Stimulated activated CD8-positive, alpha-beta memory T cell treated with anti-CD3 and anti-CD28 coated beads, Interleukin-4, amount 100 ng/mL, for 4 hours (primary cell): ENCODE results near the gene PLEK2.

ENCODE experiments used
- DNase-seq, 2 donors: peaks; one replicate each; pipeline ENCODE4 v3.0.0-alpha.2; 2020; ENCODE audit warnings: low read depth in 2 of 2, low spot score in 1 of 2

The PLEK2 gene

DNA sequence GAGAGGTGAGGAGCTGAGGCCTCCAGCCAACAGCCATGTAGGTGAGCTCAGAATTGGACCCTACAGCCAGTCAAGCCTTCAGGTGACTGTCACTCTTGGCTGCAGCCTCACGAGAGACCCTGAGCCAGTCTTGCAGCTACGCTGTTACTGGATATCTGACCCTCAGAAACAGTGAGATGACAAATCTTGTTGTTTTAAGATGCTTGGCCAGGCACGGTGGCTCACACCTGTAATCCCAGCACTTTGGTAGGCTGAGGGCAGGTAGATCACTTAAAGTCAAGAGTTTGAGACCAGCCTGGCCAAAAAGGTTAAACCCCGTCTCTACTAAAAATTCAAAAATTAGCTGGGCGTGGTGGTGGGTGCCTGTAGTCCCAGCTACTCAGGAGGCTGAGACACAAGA is 6.2 kb downstream of the PLEK2 start:
- no peak for DNase-seq

DNA sequence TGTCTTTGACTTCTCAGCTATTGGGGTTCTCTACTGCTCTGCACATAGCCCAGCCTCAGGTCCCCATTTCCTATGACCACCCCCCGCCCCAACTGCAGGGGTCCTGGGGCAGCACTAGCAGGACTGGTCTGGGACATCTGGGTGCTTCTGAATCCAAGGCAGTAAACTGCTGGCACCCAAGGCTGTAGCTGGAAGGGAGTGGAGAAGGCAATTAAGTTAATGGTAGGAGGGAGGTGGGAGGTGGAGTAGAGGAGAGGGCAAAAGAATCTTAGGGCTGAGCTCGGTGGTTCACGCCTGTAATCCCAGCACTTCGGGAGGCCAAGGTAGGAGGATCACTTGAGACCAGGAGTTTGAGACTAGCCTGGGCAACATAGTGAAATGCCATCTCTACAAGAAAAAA is 11.5 kb downstream of the PLEK2 start:
- DNase-seq = no peak

DNA sequence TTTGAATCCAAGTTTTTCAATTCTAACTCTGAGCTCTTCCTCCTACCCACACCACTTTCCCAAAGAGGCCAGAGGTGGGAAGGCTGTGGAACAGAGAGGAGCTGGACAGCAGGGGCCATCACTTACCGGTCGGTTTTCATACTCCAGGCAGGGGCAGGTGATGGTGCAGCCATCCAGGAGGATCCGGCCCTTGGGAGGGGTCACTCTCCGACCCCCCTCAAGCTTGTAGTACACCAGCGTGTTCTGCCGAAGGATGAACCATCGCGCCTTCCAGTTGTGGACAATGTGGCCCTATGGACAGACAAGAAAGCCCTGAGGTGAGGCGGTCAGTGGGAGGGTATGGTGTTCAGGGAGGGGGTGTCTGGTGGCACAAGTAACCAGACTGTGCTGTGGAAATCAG is 14.4 kb downstream of the PLEK2 start:
- DNase-seq = no peak

DNA sequence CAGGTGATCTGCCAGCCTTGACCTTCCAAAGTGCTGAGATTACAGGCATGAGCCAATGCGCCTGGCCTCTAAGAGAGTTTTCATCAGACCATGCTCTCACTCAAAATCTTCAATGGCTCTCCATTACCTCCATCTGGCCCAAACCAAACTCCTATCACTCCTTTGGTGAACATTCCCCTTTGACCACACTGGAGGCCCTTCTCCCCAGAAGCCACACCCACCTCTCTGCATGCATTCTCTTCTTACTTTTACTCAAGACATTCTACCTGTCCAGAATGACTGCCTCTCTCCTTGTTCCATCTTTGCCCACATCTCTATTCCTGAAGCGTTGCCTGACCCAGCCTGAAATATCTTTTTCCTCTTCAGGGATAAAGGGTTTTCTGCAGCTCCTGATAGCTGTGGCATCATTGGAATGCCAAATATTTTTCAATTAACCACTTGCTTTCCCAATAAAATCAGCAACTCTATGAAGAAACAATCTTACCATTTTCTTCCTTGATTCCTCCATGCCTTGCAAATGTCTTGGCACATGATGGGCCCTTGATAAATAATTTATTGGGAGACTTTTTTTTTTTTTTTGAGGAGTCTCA is 15.5 kb downstream of the PLEK2 start:
- no peak for DNase-seq

DNA sequence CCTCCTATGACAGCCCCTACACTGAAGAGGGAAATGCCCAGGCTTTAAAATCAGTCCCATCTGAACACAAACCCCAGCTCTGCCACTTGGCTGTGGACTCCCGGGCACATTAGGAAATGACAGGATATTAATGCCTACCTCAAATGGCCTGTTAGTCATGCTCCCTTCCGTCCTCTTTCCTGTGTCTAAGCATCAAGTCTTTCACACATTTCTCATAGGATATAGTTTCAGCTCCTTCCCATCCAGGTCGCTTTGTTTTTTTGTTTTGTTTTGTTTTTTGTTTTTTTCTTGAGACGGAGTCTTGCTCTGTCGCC is 16.1 kb downstream of the PLEK2 start:
- no peak for DNase-seq

DNA sequence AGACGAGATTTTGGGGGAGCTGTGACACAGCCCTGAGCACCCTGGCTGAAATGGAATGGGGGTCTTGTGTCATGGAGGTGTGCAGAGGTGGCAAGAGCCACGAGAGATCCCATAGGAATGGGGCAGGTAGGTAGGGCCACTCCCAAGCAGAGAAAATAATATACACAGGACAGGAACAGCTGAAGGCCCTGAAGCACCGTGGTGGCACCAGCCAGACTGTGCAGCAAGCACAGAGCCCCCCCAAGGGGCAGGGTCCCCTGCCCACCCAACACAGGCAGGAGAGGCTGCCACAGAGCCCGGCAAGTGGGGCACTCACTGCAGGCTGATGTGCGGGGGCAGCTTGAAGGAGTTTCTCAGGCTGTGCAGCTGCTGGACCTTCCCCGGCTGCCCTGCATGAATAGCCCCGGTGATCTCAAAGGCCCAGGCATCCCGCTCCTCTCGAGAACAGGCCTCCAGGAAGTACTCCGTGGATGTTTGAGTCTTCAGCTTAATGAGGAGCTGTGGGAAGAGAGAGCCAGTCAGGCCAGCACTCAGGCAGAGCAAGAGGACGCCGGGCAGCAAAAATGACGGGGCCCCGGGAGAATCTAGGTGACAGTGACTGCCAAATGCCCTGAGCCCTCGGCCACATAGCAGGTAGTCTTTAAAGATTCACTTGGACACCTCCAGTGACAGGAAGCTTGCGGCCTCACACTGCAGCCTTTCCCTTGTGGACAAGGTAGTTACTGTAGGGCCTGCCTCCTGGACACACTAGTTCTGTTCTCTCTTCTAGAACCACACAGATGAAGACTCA is 16.7 kb downstream of the PLEK2 start:
- no peak for DNase-seq

DNA sequence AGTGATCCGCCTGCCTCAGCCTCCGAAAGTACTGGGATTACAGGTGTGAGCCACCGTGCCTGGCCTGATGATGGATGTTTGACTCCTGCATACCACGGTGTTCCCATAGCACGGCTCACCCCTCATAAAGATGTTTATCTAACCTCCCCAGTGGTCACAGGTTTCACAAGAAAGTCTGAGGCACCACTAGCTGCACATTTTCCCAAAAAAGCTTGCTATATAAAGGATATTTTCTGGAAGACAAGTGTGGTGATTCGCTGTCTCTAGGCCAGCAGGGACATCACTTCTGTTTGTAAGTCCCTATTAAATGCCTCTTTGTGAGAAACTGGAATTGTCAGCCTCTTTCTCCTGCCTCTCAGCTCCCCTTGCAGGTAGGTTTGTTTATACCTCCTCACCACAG is 18.3 kb downstream of the PLEK2 start:
- no peak for DNase-seq

DNA sequence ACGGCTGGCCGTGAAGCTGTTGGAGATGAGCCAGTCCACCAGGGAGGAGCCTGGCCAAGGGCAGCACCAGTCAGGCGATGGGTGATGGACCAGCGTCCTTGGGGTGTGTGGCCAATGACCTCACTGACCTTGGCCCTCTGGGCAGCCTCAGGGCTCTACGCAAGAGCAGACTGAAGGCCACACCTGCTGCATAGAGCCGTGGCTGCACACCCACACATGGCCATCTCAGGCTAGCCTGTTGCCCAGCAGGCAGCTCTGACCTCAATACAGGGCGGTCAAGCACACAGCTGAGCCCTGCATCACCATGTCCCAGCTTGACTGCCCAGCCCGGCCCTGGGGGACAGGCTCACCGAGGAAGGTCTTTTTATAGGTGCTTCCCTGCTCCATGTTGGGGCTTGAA is 19.2 kb downstream of the PLEK2 start:
- DNase-seq = no peak

DNA sequence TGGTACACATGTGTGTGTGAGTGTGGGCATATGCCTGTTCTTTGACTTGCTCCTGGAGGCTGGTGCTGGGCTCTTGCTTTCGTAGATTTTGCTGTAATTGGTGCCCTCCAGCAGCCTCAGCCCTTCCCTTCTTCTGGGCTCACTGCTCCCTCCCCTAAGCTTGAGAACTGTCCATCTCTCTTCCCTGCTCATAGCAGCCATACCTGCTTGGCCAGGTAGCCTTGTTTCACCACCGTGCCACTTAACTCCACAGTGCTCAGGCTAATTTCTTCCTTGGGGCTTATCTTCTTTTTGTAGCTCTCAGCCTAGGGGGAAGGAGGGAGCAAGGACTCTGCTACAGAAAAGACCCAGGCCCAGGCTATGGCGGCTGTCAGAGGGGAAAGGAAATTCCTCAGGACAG is 19.8 kb downstream of the PLEK2 start:
- DNase-seq = no peak

DNA sequence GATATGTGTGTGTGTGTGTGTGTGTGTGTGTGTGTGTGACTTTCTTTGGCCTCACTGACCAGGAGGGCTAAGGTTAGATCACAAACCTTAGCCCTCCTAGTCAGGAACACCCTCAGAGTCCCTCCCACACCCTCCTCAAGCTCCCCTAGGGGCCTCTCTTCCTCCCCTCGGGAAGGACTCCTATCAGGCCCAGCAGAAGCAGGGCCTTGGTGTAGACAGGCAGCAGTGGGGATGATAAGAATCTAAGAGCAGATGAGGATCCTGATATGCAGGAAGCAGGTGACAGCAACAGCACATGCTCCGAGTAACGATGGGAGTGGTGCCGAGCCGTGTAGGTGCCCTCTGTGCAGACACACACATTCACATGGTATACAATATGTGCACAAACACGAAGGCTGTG is 20.7 kb downstream of the PLEK2 start:
- DNase-seq = no peak

DNA sequence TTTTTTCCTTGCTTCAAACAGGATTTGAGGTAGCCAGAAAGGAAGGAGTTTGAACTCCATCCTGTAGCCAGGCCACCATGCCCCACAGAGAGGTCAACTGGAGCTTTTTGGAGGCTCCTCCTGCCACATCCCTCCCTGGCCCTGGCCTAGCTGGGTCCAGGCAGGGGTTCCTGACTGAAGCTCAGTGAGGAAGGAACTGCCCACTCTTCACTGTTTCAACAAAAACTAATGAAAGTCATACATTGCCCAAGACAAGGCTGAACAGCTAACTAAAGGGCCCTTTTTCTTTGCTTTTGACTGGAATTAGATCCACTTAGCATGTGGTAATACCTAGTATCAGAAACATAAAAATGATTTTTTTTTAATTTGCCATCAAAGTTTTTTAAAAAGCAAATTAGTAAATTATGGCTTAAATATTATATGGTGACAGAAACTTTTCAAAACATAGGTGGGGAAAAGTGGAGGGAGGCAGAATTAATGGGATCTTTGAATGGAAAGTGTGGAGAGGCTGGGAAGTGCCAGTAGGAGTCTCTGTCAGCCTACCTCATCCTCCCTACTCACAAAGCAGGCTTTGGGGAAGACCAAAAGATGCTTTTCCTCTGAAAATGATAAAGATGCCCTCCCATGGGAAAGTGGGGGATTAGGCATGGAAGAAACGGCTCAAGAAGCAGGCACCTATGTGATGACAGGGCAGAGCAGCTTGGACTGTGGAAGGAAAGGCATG is 22.0 kb downstream of the PLEK2 start:
- DNase-seq = no peak

DNA sequence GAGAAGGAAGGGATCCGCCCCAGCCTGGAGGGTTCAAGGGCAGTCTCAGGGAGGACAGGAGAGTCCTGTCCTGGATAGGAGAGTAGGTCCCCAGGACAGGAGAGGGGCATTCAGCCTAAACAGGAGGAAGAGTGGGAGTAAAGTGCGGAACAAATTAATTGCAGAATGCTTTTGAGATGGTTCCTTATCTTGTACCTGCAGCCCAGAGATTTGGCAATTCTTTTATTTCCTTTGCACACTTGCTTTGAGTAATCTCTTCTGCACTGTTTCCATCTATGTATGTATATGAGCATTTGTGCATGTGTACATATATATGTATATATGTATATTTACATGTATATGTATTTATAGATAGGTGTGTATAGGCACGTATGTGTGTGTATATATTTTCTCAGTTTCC is 22.7 kb downstream of the PLEK2 start:
- no peak for DNase-seq

DNA sequence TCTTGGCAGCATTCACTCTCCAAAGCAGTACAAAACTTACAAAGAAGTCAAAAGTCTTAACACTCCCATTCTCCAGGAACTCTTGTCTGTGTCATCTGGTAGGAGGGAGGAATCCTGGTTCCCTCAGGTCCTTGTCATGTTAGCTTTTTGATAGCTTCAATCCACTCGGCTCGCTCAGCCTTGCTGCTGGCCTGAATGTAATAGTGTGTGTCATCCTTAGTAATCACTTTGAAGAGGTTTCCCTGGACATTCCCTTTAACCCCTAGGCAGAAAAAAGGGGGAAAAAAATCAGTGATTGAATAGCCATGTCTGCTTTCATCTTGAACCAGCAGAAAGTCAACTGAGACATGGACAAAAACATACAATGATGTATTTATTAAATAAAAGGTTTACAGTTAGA is 24.8 kb downstream of the PLEK2 start:
- DNase-seq = no peak

DNA sequence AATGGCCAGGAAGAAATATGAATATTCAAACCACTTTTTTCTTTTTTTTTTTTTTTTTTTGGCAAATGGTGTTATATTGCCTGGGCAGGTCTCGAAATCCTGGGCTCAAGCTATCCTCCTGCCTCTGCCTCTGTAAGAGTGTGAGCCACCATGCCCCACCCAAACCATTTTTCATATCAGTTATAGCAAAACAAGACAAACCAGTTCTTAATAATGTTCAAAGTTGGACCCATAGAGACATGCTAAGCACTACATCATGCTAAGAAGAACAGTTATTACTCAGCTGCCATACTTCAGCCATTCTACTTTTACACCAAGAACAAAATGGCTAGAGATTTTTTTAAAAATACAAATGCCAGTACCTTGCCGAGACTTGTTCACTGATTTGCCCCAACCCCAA is 26.3 kb downstream of the PLEK2 start:
- DNase-seq = no peak

DNA sequence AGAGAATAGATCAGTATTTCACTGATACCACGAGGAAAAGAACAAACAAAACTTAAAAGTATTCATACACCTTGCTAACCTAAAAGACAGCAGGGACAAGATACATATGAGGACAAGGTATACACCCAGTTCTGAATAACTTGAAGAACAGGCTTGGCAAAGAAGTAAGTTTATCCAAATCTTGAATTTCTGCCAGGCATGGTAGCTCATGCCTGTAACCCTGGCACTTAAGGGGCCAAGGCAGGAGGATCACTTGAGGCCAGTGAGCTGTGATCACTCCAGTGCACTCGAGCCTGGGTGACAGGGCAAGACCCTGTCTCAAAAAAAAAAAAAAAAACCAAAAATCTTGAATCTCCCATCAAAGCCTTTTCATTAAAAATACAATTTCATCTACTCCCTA is 26.8 kb downstream of the PLEK2 start:
- DNase-seq = no peak

DNA sequence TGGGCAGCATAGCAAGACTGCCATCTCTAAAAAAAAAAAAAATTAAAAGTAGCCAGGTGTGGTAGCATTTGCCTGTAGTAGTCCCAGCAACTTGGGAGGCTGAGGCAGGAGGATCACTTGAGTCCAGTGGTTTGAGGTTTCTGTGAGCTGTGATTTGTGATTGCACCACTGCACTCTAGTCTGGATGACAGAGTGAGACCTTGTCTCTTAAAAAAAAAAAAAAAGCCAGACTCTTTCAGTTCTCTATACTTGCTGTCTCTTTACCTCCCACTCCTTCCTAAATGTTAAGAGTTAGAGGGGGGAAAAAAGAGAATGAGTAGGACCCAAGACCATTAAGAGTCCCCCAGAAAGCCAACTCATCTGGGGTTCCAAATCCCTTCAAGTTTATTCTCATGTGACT is 34.0 kb downstream of the PLEK2 start:
- DNase-seq = no peak

DNA sequence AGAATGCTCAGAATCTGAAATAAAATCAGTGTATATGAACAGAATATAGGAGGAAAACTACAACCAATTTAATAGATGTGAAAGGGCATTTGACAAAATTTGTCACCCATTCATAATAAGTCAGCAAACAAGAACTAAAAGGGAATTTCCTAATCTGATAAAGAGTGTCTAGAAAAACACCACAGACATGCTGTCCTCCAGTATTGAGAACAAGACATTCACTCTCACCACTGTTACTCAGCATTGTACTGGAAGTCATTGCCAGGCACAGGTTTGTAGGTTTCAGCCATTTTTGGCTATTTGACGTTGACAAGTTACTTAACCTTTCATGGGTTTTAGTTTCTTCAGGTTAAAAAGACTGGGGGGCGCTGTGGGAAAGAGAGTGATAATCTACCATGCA is 38.6 kb downstream of the PLEK2 start:
- no peak for DNase-seq

DNA sequence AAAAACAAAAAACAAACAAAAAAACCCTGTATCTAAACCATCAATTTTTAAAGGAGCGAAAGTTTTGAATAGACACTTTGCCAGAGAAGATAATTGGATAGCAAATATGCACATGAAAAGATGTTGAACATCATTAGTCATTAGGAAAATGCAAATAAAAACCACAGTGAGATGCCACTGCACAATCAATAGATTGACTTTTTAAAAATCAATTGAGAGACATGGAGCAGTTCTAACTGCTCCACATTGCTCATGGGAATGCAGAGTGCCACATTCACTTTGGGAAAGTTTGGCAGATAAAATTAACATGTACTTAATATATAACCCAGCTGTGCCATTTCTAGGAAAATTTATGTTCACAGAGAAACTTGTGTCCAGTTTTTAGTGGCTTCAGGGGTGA is 39.1 kb downstream of the PLEK2 start:
- DNase-seq = no peak

DNA sequence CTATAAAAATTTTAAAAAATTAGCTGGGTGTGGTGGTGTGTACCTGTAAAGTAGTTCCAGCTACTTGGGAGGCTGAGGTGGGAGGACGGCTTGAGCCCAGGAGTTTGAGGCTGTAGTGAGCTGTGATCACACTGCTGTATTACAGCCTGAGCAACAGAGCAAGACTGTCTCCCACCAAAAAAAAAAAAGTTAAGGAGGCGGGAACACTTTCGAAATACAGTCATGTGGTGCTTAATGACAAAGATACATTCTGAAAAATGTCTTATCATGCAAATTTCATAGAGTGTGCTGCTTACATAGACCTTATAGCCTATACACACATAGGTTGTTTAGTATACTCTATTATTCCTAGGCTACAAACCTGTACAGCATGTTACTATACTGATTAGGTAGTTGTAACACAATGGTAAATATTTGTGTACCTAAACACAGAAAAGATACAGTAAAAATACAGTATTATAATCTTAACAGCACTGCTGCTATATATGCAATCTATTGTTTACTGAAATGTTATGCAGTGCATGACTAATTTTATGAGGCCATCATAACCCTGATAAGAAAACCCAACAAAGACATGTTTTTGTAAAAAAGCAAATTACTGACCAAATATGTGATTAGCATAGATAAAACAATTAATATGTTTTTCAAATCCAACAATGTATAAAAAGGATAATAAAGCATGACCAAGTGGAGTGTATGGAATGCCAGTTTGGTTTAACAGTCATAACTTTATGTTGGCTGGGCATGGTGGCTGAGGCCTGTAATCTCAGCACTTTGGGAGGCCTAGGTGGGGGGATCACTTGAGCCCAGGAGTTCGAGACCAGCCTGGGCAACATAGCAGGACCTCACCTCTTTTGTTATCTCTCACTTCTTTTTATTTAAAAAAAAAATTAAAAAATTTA is 40.5 kb downstream of the PLEK2 start:
- DNase-seq = no peak

DNA sequence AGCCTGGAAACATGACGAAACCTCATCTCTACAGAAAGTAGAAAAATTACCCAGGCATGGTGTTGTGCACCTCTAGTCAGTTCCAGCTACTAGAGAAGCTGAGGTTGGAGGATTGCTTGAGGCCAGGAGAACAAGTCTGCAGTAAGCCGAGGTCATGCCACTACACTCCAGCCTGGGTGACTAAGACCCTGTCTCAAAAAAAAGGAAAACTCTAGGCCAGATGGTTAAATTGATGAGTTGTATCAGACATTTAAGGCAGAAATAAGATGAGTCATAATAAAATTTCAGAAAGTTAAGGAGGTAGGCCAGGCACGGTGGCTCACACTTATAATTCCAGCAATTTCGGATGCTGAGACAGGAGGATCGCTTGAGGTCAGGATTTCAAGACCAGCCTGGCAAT is 41.1 kb downstream of the PLEK2 start:
- DNase-seq = no peak

DNA sequence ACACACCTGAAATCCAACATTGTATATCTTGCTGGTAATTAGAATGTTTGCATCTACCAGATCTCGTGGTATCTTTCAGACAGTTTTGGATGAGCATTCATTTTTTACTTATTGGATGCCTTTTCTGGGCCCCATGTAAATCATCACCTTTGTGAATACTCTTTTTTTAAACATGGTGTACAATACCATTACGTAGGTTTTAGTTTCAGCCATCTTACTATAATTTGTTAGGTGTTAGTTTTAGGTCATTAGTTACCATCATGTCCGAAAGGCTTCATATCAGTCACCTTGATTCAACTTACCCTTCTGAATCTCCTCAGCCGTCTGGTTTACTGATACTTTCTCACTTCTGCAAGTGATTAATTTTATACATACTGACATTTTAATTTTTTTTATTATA is 46.5 kb downstream of the PLEK2 start:
- DNase-seq = no peak
